GM18861 (cell line): ENCODE data around the gene ARHGAP28.

Source experiments
- ATAC-seq: cut with Tn5 transposase; IDR thresholded peaks from one replicate; pipeline ENCODE4 v1.9.1; 2021; ENCODE audit not compliant: unreplicated experiment

Gene ARHGAP28

DNA sequence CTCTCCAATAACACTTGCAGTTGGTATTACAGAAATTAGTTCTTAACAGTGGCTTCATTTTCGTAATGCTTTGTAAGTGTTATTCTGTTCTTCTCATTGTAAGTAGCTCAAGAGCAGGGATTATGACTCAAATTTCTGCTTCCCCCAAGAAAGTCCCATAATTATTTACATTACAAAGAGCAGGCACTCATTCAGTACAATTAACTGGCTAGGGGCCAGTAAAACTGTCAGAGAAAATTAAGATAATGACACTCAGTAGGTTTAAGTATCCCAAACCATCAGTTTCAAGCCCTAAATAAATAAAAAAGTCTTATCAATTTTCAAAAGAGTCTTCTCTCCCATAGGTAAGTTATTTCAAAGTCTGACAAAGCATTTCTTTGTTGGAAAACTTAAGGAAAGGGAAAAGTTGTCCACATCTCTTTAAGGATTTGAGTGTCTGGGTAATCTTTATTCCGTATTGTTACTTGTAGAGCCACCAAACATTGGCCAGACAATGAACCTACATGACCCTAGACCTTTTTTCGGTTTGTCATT is 137.1 kb downstream of the ARHGAP28 start:
- no peak for ATAC-seq

- ATAC-seq, result no peak
Measured at GRCh38 chr18:6868033-6868432, 138.5 kb downstream of the ARHGAP28 start.

DNA sequence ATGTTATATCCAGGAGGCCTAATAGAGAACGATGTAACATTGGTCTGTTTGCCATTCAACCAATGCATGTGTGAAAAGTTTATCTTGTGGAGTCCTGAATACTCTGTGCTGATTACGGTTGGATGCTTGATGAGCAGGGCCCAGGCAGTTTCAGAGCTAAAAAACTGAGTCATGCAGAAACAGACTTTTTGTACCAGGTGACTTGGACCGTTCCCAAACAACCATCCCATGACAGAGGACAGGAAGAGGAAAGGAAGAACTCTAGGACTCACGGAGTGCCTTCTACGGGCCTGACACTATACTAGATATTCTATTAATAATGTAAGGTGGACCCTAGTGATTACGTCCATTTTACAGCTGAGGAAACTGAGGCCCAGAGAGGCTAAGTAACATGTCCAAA is 142.1 kb downstream of the ARHGAP28 start:
- no peak for ATAC-seq

- ATAC-seq, result no peak
Measured at GRCh38 chr18:6873040-6873751, 143.7 kb downstream of the ARHGAP28 start.

- ATAC-seq, result no peak
Measured at GRCh38 chr18:6874315-6874714, 144.8 kb downstream of the ARHGAP28 start.

- no peak for ATAC-seq
Measured at GRCh38 chr18:6875749-6876148, 146.2 kb downstream of the ARHGAP28 start.

- ATAC-seq, result no peak
Measured at GRCh38 chr18:6876641-6877041, 147.1 kb downstream of the ARHGAP28 start.

- no peak for ATAC-seq
Measured at GRCh38 chr18:6877288-6877687, 147.8 kb downstream of the ARHGAP28 start.

DNA sequence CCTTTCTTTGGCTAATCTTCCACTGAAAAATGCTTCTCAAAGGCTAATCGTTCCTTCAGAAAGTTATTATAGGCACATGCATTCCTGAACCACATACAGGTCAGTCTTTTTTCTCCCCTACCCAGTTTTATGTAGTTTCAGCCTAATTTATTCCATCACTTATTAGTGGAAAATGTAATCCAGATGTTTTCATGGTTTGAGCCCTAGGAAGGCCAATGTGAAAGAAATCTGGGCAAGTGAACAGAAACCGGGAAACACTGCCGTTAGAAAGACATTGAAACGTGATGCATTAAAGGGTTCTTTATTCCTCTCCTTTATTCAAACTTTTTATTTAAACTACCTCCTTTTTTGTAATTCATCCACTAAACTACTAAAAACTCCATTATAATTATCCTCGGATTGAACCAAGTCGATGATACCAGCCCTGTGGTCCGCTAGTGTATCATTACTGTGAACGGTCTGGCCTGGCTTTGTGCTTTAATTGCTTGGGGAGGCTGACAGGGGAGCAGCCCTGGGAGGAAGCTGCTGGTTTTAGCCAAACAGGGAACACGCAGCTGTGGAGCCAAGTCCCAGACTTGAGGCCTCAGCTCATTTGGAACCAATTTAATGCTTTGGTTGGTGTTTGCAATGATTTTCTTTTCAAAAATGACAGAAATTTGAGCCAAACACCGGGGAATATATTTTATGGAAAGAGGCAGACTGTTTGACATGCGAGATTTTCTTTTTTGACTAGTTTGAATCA is 149.2 kb downstream of the ARHGAP28 start:
- ATAC-seq, result no peak

DNA sequence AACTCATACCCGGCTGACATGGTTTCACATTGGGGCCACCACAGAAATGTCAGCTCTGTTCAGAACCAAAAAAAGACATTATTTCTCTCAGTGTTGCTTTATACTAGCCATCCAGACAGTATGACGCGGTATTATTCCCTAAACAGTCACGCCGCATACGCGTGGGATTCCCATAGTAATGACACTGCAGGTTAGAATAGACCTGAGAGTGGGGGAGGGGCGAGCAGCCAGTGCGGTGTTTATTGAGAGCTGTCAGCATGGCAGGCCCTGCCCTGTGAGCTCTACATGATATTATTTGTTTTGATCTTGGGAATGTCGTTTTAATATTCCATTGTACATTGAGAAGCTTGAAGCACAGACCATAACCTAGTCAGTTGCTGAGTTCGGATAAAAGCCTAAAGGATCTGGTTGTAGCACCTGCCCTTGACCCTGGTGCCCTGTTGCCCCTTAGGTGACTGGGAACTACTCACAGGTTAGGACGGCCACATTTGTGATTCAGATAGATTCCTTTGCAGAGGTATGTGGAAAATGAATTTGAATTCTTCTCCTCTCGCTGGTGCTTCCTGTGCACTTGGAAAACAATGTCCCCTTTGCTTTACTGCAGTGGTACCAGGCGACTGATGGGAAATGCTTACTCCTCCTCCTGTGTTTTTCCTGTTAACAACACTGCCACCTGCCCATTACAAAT is 150.1 kb downstream of the ARHGAP28 start:
- no peak for ATAC-seq

- ATAC-seq, result no peak
Measured at GRCh38 chr18:6881034-6881820, 151.7 kb downstream of the ARHGAP28 start.

GRCh38 chr18:6882401-6882800 is 152.9 kb downstream of the ARHGAP28 start:
- no peak for ATAC-seq

DNA sequence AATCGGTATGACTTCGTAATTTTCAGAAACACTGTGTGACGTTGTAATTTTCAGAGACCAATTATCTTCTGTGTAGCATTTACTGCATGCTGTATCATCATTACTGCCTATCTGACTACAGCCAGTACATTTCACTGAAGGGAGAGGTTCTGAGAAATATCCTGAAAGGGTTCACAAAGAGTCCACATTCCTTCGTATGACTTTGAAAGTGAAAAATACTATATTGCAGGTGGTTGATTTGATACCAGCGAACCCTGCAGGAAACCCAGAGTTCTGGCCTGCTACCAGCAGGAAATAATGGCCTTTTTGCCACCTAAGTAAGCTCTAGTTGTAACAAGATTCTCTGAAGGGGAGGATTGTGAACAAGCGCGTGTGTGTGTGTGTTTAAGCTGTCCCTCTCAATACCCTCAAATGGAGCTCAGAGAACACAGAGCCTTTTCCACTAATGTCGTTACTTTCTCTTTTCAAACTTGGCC is 155.5 kb downstream of the ARHGAP28 start:
- no peak for ATAC-seq

- ATAC-seq, result peak; percentile 48
Measured at GRCh38 chr18:6885992-6886796, 156.7 kb downstream of the ARHGAP28 start.

DNA sequence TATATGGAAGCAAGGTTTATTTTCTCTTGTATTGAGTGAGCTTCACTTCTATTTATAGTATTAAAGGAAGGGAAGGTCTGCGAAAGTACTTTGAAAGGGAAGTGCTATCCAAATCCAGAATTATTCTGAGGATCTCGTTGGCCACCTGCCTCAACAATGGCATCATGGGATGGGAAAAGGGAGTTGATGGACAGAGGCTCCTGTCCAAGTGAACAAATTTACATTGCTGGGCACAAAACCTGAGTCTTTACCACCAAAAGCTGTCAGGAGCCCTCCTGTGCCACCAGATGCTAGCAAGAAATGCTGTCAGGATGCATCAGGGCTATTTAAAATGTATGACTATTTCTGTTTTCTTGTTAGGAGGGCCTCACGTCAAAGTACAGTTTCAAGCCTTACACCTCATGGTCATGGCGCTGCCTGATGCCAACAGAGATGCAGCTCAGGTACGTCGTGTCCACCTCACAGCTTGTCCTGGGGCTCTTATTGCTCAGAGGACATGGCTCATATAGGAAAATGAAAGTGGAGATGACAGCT is 157.3 kb downstream of the ARHGAP28 start:
- ATAC-seq, result no peak

DNA sequence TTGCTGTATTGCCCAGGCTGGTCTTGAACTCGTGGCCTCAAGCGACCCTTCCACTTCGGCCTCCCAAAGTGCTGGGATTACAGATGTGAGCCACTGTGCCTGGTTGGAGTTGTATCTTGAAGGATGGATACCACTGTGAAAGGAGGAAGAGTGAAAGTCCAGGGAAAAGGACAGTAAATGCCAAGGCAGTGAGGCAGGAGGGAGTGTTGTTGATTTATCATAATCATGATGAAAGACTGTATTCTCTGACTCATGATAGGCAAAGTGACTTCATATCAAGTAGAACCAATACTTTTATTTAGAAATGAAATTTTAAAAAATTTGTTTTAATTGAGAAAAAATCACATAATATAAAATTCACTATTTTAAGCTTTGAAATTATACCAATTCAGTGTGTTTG is 162.3 kb downstream of the ARHGAP28 start:
- ATAC-seq, result no peak

GRCh38 chr18:6901286-6901926 is 171.9 kb downstream of the ARHGAP28 start:
- no peak for ATAC-seq

DNA sequence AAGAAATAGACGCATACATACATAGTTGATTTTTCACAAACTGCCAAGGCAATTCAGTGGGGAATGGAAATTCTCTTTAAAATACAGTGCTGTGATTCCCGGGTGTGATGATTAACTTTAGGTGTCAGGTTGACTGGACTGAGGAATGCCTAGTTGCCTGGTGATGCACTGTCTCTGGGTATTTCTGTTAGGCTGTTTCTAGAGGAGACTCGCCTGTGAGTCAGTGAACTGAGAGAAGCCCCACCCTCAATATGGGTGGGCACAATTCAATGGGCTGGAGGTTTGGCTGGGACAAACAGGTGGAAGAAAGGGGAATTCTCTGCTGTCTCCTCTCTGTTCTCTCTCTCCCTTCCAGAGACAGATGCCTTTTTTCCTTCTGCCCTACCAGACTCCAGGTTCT is 187.6 kb downstream of the ARHGAP28 start:
- no peak for ATAC-seq
